Mucosa of rectum (tissue), 2 donors: Measurements from ENCODE around the gene DGKI.

Experiments used
- H3K27ac ChIP-seq, 2 donors: one replicate each; pipeline ENCODE4 v1.7.0; 2013; ENCODE audit warnings: inconsistent platforms in 2 of 2, low read depth in 2 of 2, low read length in 2 of 2
- H3K27me3 ChIP-seq, 2 donors: one replicate each; pipeline ENCODE4 v1.7.0; 2013; ENCODE audit warnings: low read length in 2 of 2; ENCODE audit not compliant: control insufficient read depth in 2 of 2, insufficient read depth in 2 of 2
- H3K36me3 ChIP-seq, 2 donors: one replicate each; pipeline ENCODE4 v1.7.0; 2013; ENCODE audit warnings: low read length in 2 of 2; ENCODE audit not compliant: control insufficient read depth in 2 of 2, insufficient read depth in 2 of 2
- H3K4me1 ChIP-seq, 2 donors: one replicate each; pipeline ENCODE4 v1.7.0; 2013; ENCODE audit warnings: low read length in 2 of 2, mild to moderate bottlenecking in 1 of 2; ENCODE audit not compliant: control insufficient read depth in 2 of 2, insufficient read depth in 2 of 2
- H3K4me3 ChIP-seq, 2 donors: one replicate each; pipeline ENCODE4 v1.7.0; 2013; ENCODE audit warnings: low read length in 2 of 2
- H3K9ac ChIP-seq, 2 donors: one replicate each; pipeline ENCODE4 v1.7.0; 2013; ENCODE audit warnings: low read length in 2 of 2, low read depth in 1 of 2, mild to moderate bottlenecking in 1 of 2
- H3K9me3 ChIP-seq, 2 donors: one replicate each; pipeline ENCODE4 v1.7.0; 2013; ENCODE audit warnings: low read length in 2 of 2; ENCODE audit not compliant: control insufficient read depth in 2 of 2
- donor health status: healthy.
- donor health status: Normal muscosa, but diverticular disease.

The DGKI gene

DNA sequence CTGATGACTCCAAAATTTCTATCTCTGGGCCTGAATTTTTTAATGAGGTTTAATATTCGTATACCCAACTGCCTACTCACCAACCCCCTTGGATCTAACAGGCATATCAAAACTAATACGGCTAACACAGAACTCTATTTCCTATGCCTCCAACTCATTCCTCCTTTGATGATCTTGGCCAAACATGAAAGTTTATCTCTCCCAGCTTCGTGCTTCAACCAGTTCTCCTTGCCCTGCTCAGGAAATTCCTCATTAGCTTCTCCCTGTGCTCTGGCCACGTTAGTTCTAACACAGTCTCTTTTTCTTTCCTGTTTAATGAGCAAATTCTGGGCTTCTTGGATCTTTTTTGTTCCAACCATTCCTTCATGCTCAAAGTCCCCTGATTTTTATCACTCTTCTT lies 364.3 kb downstream of the DGKI start:
- H3K4me3 ChIP-seq, result no peak overlapping the region
- H3K27me3 ChIP-seq, result no peaks in the 10 kb centered on the region
- H3K9me3 ChIP-seq, result no peaks in the 10 kb centered on the region
- no peaks in the 10 kb centered on the region for H3K36me3 ChIP-seq
- no peaks in the 10 kb centered on the region for H3K4me1 ChIP-seq
- no peak overlapping the region for H3K9ac ChIP-seq
- no peak overlapping the region for H3K27ac ChIP-seq

DNA sequence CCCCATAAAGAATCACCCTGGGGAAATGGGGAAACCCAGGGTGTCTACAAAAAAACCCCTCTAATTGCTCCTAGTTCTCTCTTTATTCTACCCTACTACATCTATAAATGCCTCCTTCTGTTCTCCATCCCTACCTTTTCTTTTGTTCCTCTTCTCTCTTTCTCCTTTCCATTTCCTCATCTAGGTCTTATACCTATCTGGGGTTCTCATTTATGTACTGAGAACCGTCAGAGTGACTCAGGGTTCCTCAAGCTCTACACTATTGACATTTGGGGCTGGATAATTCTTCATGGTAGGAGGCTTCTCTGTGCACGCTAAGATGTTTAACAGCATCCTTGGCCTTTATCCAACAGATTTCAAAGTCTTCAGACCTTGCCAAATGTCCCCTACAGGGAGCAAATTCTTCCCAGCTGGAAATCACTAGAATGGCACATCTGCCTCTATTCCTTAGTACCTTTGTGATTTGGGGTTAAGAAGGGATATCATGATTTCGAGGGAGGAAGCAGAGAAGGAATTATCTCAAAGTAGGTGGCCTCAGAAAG lies 365.9 kb downstream of the DGKI start:
- no peak overlapping the region for H3K9ac ChIP-seq
- H3K4me1 ChIP-seq, result no peaks in the 10 kb centered on the region
- no peaks in the 10 kb centered on the region for H3K9me3 ChIP-seq
- no peaks in the 10 kb centered on the region for H3K27me3 ChIP-seq
- no peak overlapping the region for H3K4me3 ChIP-seq
- no peaks in the 10 kb centered on the region for H3K36me3 ChIP-seq
- no peak overlapping the region for H3K27ac ChIP-seq

DNA sequence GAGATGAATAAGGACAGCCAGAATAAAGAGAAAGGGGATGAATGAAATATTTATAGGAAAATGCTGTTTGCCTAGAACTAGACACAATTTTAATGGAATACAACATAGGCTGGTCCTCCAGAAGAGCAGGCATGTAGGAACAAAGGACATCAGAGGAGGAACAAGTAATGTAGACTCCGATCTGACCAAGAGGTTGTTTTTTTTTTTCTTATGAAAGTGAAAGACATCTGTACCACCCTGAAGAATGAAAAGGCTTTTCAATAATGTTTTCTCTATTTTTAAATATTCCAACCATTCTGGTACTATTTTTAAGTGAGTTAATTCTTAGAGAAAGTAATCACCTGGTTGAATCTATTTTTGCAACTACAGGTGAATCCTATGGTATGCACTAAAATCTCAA lies 366.4 kb downstream of the DGKI start:
- Histone ChIP-seq H3K27me3 (no peaks in the 10 kb centered on the region), H3K4me1 (no peaks in the 10 kb centered on the region), H3K4me3 (no peak overlapping the region), H3K9me3 (no peaks in the 10 kb centered on the region), H3K9ac (no peak overlapping the region), H3K36me3 (no peaks in the 10 kb centered on the region), H3K27ac (no peak overlapping the region)

DNA sequence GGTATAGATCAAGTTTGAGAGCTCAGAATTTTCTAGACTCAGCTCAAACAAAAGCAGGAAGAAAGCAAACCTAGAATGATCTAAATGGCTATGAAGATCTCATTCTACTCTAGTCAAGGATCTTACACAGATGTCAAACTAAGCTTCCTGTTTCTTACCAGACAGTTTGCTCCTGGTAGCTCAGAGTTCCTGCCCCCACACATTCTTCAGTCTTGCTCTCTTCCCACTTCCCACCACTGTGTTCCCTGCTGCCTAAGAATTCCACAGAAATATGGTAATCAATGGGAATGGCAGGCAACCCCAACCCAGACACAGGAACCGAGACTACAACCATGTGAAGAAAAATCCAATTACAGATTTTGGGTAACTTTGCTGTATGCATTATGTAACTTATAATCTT lies 369.8 kb downstream of the DGKI start:
- Histone ChIP-seq H3K9me3 (no peaks in the 10 kb centered on the region), H3K36me3 (no peaks in the 10 kb centered on the region), H3K4me1 (no peaks in the 10 kb centered on the region), H3K4me3 (no peak overlapping the region), H3K9ac (no peak overlapping the region), H3K27me3 (no peaks in the 10 kb centered on the region), H3K27ac (no peak overlapping the region)

DNA sequence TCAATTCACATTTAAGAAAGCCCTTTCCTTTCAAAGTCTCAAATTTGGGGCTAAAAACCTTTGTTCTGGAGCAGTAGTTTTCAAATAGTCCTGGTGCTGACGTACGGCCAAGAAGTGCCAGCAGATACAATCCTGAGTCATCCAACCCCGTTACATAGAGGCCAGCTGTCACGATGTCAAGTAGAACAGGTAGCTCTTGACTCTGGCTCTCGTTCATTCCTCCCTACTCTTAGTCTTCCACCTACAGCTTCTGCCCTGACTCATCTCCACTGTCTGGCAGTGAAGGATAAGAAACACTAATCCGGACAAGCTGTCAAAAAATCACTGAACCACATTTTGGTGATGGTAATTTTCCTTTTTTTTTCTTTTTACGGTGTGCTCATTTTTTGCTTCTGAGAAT lies 370.8 kb downstream of the DGKI start:
- Histone ChIP-seq H3K9me3 (no peaks in the 10 kb centered on the region), H3K27me3 (no peaks in the 10 kb centered on the region), H3K4me1 (no peaks in the 10 kb centered on the region), H3K36me3 (no peaks in the 10 kb centered on the region), H3K9ac (no peak overlapping the region), H3K4me3 (no peak overlapping the region), H3K27ac (no peak overlapping the region)

DNA sequence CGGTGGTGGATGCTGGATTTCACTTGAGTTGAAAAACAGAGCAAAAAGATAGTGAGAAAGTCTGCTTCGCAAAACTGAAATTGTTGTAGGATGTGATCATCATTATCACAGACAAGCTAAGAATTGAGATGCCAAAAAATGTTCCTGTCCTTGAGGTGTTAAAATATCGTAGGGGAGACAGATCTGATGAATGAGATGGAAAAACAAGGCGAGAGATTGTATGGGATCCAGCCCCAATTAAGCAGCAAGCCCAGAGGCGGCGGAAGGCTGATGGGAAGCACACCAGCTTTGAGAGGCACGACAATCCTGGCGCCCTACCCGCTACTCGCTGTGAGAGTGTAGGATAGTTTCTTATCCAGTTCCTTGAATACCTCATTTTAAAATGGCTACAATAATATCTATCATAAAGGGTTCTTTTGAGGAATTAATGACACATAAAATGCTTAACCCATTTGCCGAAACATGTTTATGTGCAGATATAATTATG lies 372.2 kb downstream of the DGKI start:
- no peaks in the 10 kb centered on the region for H3K36me3 ChIP-seq
- no peaks in the 10 kb centered on the region for H3K9me3 ChIP-seq
- H3K27me3 ChIP-seq, result no peaks in the 10 kb centered on the region
- H3K4me3 ChIP-seq, result no peak overlapping the region
- no peak overlapping the region for H3K27ac ChIP-seq
- H3K9ac ChIP-seq, result no peak overlapping the region
- H3K4me1 ChIP-seq, result no peaks in the 10 kb centered on the region

DNA sequence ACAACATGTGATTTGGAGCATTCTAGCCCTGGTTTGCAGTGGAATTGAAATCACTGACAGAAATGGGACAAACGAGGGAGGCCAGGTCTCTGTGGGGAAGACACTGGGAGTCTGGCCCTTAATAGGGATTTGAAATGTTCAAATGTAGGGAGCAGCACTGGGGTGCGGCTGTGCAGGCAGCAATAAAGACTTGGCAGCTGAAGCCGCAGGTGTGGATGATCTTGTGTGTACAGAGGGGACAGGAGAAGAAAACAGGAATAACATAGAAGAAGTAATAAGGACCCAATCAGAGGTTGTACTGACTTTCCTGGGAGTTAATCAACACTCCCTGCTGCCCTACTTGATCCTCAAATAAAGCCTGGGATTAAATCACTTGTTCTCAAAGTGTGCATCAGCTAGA lies 375.6 kb downstream of the DGKI start:
- H3K4me3 ChIP-seq, result no peak overlapping the region
- H3K27ac ChIP-seq, result no peak overlapping the region
- H3K9me3 ChIP-seq, result no peaks in the 10 kb centered on the region
- H3K4me1 ChIP-seq, result no peaks in the 10 kb centered on the region
- no peaks in the 10 kb centered on the region for H3K36me3 ChIP-seq
- no peak overlapping the region for H3K9ac ChIP-seq
- no peaks in the 10 kb centered on the region for H3K27me3 ChIP-seq

DNA sequence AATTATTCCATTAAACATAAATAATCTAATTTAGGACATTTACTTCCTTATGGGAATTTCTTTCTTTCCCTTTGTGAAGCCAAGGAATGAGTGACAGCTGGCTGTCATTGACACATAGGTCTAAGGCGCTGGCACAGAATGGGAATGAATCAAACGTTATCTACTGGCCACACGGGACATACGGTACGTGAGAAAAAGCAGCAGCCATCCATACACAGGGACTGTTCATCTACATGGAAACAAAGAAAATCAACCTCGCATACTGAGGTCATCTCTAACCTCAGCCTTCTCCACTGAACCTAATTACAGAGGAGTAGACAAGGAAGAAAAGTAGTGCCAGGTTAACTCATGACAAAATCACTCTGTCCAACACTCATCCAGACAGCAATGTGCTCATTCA lies 376.9 kb downstream of the DGKI start:
- Histone ChIP-seq H3K27me3 (no peaks in the 10 kb centered on the region), H3K4me3 (no peak overlapping the region), H3K9me3 (no peaks in the 10 kb centered on the region), H3K27ac (no peak overlapping the region), H3K4me1 (no peaks in the 10 kb centered on the region), H3K9ac (no peak overlapping the region), H3K36me3 (no peaks in the 10 kb centered on the region)

DNA sequence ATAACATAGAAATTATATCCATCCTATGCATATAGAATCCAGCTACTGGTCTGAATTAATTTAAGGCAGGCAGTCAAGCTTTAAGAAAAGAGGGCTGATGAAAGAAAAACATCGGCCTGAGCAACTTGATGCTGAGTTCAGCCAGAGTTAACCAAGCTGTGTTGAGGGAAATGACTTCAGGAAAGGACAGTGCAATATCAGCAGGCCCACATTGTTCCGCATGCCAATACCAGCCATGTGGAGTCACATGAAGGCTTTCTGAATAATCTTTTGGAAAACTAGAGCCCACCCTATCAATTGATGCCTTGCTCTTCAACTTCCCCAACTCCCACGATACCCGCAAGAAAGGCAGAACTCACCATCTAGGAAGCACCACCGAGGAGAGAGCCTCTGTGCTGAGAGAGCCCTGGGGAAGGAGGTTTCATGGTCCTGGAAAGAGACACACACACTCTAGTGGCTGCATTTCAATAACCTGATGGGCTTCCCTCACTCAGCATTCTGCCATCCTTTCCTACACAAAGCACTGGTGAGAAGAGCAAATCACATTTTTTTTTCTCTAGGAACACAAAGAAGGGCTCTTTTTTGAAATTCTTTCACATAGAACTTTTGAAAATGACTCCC lies 377.5 kb downstream of the DGKI start:
- Histone ChIP-seq H3K4me3 (no peak overlapping the region), H3K9me3 (no peaks in the 10 kb centered on the region), H3K27me3 (no peaks in the 10 kb centered on the region), H3K27ac (no peak overlapping the region), H3K4me1 (no peaks in the 10 kb centered on the region), H3K9ac (no peak overlapping the region), H3K36me3 (no peaks in the 10 kb centered on the region)

DNA sequence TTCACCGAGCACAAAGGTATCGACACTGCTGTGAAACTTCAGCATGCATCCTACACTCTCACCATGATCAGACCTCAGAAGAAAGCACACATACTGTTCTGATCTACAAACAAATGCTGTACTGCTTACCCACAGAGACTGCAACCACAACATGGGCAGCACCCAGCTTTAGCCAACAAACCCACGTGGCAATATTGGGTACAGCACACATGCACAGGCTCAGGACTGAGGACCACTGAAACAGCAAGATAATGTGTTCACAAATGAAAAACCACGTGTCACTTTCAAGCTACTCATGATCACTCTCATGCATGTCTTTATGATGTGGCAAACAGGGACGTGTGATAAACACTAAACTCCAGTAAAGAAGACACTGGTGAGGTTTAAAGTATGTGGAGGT lies 383.9 kb downstream of the DGKI start:
- Histone ChIP-seq H3K9me3 (no peaks in the 10 kb centered on the region), H3K4me1 (no peaks in the 10 kb centered on the region), H3K36me3 (no peaks in the 10 kb centered on the region), H3K9ac (no peak overlapping the region), H3K27me3 (no peaks in the 10 kb centered on the region), H3K4me3 (no peak overlapping the region), H3K27ac (no peak overlapping the region)
